K562 (cell line): ENCODE results near the gene LINGO3. TPM values are rescaled to one million over a fixed set of nuclear protein-coding genes. Genes with fewer than 3 reads are reported as not detected.
A peak's percentile ranks its signal among the peaks of the same experiment; 100 is the strongest.

ENCODE experiments used
- CHD1 ChIP-seq: fragments of 200-600 bp; sonication (generic); IDR thresholded peaks from one replicate; pipeline ENCODE4 v1.6.1; 2012; ENCODE audit warnings: mild to moderate bottlenecking, moderate library complexity, low read length, inconsistent platforms
- DPF2 ChIP-seq: fragments of 450-650 bp; IDR thresholded peaks from 2 replicates; pipeline ENCODE4 v1.6.1; 2016
- FOXP4 ChIP-seq: sonication (generic); formaldehyde crosslinking; IDR thresholded peaks from 2 replicates; pipeline ENCODE4 v1.8.0; 2022; ENCODE audit warnings: mild to moderate bottlenecking, missing genetic modification reagents, borderline replicate concordance
- MEIS2 ChIP-seq: fragments of 450-650 bp; IDR thresholded peaks from 2 replicates; pipeline ENCODE4 v1.6.1; 2014; ENCODE audit warnings: mild to moderate bottlenecking; ENCODE audit not compliant: partially characterized antibody
- MLLT1 ChIP-seq, 2 experiments: fragments of 450-650 bp; IDR thresholded peaks; 2 replicates each; pipeline ENCODE4 v1.6.1; 2016
- MTA1 ChIP-seq: fragments of 450-650 bp; IDR thresholded peaks from 2 replicates; pipeline ENCODE4 v1.6.1; 2017; ENCODE audit warnings: borderline replicate concordance
- PKNOX1 ChIP-seq: fragments of 450-650 bp; IDR thresholded peaks from 2 replicates; pipeline ENCODE4 v1.6.1; 2016
- POLR2AphosphoS5 ChIP-seq: IDR thresholded peaks from 2 replicates; pipeline ENCODE4 v1.6.1; 2011; ENCODE audit warnings: mild to moderate bottlenecking, low read depth, low read length, moderate library complexity; ENCODE audit not compliant: control insufficient read depth, insufficient read depth
- SMARCE1 ChIP-seq: fragments of 450-650 bp; IDR thresholded peaks from 2 replicates; pipeline ENCODE4 v1.7.1; 2016; ENCODE audit warnings: mild to moderate bottlenecking
- TAF1 ChIP-seq: IDR thresholded peaks from 2 replicates; pipeline ENCODE4 v1.6.1; 2011; ENCODE audit warnings: mild to moderate bottlenecking, low read length, moderate library complexity; ENCODE audit not compliant: insufficient read depth, control insufficient read depth, severe bottlenecking; ENCODE audit errors: extremely low read depth
- TOE1 ChIP-seq, 2 experiments: fragments of 450-650 bp in 1 of 2; sonication (generic) in 1 of 2; formaldehyde crosslinking in 1 of 2; IDR thresholded peaks; 2 replicates each; pipeline versions ENCODE4 v1.7.1 to v1.8.0; 2016 to 2022; ENCODE audit warnings: borderline replicate concordance in 2 of 2, mild to moderate bottlenecking in 2 of 2, antibody characterized with exemption in 1 of 2, inconsistent platforms in 1 of 2, low read depth in 1 of 2, missing genetic modification reagents in 1 of 2, moderate library complexity in 1 of 2
- ZBTB11 ChIP-seq, 3 experiments: fragments of 200-800 bp in 1 of 3; fragments of 250-450 bp in 1 of 3; fragments of 450-650 bp in 1 of 3; sonication (Bioruptor Pico) in 1 of 3; sonication (Bioruptor generic) in 1 of 3; formaldehyde crosslinking in 1 of 3; IDR thresholded peaks; 2 replicates each; pipeline versions ENCODE4 v1.6.1 to v1.8.0; 2016 to 2022; ENCODE audit warnings: mild to moderate bottlenecking in 2 of 3, missing genetic modification characterization in 2 of 3, missing compliant biosample characterization in 1 of 3, moderate library complexity in 1 of 3
- ZBTB49 ChIP-seq: sonication (generic); formaldehyde crosslinking; IDR thresholded peaks from 2 replicates; pipeline ENCODE4 v1.8.0; 2022; ENCODE audit warnings: missing genetic modification reagents, mild to moderate bottlenecking, borderline replicate concordance
- polyA plus RNA-seq, 8 experiments: library from polyadenylated mRNA; depleted of rRNA in 4 of 8; stranded (reverse) in 5 of 8; unstranded in 3 of 8; fragments of >200 nt; fragmentation: Nextera tagmentation in 2 of 8; fragmentation: Illumina TruSeq in 1 of 8; extraction: Ambion mirVana in 2 of 8; extraction: Trizol in 1 of 8; gene quantifications; 2 replicates each; pipeline versions ENCODE4 v1.2.1 to v1.2.3, GENCODE V29; 2011 to 2014; ENCODE audit warnings: inconsistent platforms in 1 of 8, missing spikeins in 1 of 8
- total RNA-seq, 7 experiments: library from RNA; depleted of rRNA in 6 of 7; stranded (reverse); fragments of >200 nt in 6 of 7; fragmentation: Illumina TruSeq in 2 of 7; extraction: Trizol in 2 of 7; gene quantifications; 2 replicates each; pipeline versions ENCODE4 v1.2.1 to v1.2.3, GENCODE V29; 2011 to 2021; ENCODE audit warnings: low replicate concordance in 1 of 7

Gene LINGO3
- total and polyA plus RNA-seq, 9 of the 15 experiments (the other 6 are each of a cell fraction or from before 2014, with no cell fraction given) = 0.03 to 0.05 (median 0.03) TPM; not detected in 6

- TF ChIP-seq POLR2AphosphoS5 (peak; percentile 34; the same call in 1 of the 2 replicates), TAF1 (peak; percentile 25), MLLT1 (IDR thresholded peaks at IDR 0.05) (peak in 1 of 2 experiments; percentile 26; a peak in 1 of 4 replicates), MTA1 (no peak), FOXP4 (CRISPR knock-in tag) (0 out of 2 replicates have a peak, but pooled peaks have one; percentile 14), ZBTB11 (CRISPR knock-in tag; IDR thresholded peaks at IDR 0.05) (no peak), TOE1 (IDR thresholded peaks at IDR 0.05; ENCODE audit: borderline replicate concordance) (0 out of 2 replicates have a peak, but pooled peaks have one; percentile 18), TOE1 (CRISPR knock-in tag; IDR thresholded peaks at IDR 0.05; ENCODE audit: borderline replicate concordance, low read depth) (no peak), ZBTB49 (CRISPR knock-in tag) (no peak), PKNOX1 (peak; percentile 50), MEIS2 (peak; percentile 2), CHD1 (peak; percentile 64), DPF2 (peak; percentile 9; the same call in 1 of the 2 replicates), SMARCE1 (0 out of 2 replicates have a peak, but pooled peaks have one; percentile 16)
Measured at GRCh38 chr19:2327773-2328400, 19.9 kb upstream of the LINGO3 start (continued).
